ENCODE data around the gene NFATC3.

DNA sequence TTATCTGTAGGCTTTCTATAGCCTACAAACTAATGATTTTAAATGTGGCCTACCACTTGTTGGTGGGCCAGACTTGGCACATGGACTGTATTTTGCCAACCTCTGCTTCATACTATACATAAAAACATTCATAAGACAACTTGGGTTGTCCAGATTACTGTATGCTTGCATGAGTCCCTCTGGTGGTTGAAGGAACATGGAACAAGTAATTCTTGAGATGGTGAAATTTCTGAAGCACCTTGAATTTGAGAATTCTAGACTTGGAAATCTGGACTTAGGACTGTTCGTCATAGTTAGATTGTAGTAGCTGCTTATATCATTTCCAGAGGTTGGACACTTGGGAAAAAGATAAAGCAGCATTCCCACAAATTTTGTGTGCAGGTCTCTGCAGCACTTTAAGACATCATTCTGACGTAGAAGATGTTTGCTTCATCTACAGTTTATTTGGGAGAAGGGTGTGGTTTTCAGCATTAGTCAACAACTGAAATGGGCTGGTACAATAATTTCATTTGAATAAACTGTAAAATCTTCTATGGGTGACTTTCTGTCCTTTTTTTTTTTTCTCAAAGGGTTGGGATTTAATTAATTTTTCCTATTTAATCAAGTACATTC is 31.2 kb downstream of the NFATC3 start:
- TF ChIP-seq, protein P1, sequence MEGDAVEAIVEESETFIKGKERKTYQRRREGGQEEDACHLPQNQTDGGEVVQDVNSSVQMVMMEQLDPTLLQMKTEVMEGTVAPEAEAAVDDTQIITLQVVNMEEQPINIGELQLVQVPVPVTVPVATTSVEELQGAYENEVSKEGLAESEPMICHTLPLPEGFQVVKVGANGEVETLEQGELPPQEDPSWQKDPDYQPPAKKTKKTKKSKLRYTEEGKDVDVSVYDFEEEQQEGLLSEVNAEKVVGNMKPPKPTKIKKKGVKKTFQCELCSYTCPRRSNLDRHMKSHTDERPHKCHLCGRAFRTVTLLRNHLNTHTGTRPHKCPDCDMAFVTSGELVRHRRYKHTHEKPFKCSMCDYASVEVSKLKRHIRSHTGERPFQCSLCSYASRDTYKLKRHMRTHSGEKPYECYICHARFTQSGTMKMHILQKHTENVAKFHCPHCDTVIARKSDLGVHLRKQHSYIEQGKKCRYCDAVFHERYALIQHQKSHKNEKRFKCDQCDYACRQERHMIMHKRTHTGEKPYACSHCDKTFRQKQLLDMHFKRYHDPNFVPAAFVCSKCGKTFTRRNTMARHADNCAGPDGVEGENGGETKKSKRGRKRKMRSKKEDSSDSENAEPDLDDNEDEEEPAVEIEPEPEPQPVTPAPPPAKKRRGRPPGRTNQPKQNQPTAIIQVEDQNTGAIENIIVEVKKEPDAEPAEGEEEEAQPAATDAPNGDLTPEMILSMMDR (IDR thresholded peaks at IDR 0.05): peak in 5 of 7 experiments; percentile 5 to 36 (median 22)
- no peak for TF ChIP-seq POLR2A (IDR thresholded peaks at IDR 0.05)

Measured in body of pancreas (tissue), 4 donors.